HG02798 (cell line): Measurements from ENCODE around the gene MAOB.
"Not testable (repeated sequence)": the region's sequence is repeated elsewhere in the genome, so short reads cannot be mapped to it uniquely, and the experiment has no call there.

Experiments
- ATAC-seq: cut with Tn5 transposase; IDR thresholded peaks from one replicate; pipeline ENCODE4 v1.9.1; 2021; ENCODE audit warnings: mild to moderate bottlenecking; ENCODE audit not compliant: unreplicated experiment, poor library complexity

MAOB gene

DNA sequence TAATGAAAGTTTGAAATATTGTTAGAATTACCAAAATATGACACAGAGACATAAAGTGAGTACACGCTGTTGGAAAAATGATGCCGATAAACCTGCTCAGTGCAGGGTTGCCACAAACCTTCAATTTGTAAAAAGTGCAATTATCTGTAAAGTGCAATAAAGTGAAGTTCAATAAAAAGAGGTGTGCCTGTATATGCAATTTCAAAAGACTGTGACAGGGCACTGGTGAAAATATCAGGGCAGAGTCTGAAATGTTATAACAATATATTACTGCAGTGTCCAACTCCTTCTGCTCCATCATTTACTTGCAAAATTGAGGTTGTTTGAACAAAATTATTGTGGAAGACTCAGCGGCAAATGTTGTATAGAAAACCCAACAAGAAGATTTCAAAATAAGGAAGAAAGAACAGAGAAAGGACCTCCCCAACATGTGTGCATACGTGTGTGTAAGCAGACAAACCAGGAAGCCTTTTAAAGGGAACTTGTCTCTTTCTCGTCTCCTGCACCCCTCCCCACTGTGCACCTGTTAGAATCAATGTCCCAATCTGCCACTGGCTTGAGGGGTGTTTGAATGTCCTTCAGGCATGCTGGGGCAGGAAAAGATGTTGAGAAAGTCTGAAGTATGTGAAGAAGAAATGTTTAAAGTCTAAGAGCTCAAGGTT, 96.2 kb downstream of the MAOB start:
- no peak for ATAC-seq

DNA sequence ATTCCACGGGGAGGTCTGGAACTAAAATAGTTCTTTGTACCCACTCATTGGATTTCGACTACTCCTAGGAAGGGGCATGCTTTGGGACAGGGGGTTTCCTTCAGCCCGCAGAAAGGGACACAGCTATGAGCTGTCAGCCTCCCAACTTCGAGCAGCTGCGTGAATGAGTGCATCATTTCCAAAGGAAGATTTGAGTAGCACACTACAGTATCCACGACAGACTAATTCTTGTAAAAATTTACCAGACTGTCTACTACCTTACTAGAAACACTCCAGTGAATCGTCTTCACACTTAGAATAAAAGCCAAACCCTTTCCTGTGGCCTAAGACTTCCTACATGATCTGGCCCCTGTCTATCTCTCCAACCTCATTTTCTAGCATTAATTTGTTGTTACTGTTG, 124.2 kb downstream of the MAOB start:
- no peak for ATAC-seq

DNA sequence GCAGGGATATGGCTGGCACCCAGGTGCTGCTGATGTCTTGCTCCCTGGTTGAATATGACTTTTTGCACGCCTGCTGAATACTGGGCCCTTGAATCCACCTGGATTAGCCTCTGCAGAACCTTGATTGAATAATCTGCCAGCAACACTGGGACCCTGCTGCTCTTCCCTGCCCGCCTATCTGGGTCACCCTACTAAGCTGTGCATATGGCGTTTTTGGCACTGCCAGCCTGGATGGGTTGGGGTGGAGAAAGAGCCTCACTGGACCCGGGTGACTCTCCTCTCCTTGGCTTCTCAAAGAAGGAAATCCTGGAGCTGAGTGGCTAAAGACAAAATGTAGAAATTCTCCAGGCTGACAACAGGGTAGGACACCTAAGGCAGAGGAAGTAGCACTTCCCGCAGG, 126.2 kb downstream of the MAOB start:
- ATAC-seq, result no peak

DNA sequence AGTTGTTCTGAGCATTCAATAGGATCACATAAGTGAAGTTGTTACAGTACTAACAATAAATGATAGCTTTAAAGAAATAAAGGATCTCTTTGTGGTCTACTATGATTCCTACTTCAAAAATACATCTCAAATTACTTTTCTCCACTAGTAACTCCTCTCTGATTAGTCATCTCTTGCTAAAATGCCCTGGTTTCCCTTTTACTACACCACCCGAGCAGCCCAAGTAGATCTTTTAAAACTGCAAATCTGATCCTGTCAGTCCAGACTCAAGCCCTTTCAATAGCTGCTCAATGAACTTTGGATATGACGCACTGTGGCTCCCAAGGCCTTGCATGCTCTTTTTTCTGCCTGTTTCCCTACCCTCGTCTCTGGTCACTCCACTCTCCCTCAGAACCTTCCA, 128.6 kb downstream of the MAOB start:
- ATAC-seq, result no peak

DNA sequence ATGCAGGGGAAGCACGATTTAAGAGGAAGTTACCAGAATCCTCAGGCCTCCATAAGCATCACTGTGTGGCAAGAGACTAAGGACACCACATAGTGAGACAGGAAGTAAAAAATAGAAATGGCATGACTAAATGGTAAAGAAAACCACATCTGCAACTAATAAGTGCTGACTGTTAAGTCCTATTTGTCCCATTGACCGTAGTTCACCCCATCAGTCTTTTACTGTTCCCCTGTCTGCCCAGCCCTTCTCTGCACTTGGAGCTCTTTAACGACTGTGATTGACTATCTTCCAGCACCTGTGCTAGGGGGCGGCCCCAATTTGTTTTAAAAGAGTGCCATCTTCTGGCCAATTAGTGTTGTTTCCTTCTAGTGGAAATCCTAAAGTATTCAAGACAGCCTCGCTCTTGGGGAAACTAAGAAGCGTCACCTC, 132.0 kb downstream of the MAOB start:
- peak; percentile 57 for ATAC-seq

DNA sequence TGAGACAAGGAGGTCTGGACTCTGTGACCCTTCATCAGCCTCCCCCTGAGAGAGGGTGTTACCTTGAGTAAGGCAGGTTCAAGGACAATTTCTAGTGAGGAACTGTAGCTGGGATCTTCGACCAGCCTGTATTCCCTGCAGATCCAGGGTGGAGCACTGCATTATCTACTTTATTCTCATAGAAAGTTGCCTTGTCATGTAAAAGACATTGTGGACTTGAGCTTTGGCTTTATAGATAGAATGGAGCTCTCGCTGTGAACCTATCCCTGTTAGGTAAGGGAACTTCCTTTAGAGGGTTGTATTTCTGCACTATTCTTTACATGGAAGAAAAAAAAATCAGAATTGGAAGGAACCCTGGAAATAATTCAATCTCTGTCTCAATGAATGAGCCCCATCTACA, 134.8 kb downstream of the MAOB start:
- ATAC-seq, result no peak

DNA sequence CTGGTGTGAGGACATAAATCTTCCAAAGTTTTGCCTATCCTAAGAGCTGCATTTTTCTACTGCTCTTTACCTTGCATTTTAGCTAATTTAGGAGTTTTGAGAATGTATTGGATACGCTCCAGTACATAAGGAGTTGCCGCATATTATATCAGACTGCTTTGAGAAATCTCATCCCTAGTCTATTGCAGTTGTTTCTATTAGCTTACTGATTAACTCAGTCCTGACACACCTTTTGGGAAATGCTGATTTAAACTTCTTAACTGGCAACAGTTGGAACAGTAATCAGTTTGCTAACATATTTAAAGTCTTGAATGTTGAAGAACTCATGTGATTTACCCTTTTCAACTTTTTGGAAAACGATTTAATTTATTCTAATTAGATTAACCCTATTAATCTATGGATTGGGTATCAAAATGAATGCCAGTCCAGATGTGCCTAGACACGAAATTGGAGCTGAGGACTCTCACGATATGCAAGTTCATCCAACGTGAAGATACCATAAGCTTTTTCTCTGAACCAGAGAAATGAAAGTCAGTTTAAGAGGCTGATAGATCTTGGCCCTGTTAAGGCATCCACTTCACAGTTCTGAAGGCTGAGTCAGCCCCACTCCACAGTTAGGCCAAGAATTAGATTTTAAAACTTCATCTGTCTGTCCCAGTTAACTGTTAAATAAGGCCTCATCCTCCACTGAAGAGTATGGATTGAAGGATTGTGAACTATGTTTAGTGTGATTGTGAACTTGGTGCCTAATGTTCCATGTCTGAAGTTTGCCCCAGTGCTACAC, 136.1 kb downstream of the MAOB start:
- ATAC-seq, result no peak

DNA sequence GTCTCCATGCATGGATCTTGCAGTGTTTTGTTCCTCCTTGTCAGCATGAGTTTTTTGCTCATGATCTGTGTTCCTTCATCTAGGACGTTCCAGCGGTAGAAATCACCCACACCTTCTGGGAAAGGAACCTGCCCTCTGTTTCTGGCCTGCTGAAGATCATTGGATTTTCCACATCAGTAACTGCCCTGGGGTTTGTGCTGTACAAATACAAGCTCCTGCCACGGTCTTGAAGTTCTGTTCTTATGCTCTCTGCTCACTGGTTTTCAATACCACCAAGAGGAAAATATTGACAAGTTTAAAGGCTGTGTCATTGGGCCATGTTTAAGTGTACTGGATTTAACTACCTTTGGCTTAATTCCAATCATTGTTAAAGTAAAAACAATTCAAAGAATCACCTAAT, 138.0 kb downstream of the MAOB start:
- no peak for ATAC-seq

DNA sequence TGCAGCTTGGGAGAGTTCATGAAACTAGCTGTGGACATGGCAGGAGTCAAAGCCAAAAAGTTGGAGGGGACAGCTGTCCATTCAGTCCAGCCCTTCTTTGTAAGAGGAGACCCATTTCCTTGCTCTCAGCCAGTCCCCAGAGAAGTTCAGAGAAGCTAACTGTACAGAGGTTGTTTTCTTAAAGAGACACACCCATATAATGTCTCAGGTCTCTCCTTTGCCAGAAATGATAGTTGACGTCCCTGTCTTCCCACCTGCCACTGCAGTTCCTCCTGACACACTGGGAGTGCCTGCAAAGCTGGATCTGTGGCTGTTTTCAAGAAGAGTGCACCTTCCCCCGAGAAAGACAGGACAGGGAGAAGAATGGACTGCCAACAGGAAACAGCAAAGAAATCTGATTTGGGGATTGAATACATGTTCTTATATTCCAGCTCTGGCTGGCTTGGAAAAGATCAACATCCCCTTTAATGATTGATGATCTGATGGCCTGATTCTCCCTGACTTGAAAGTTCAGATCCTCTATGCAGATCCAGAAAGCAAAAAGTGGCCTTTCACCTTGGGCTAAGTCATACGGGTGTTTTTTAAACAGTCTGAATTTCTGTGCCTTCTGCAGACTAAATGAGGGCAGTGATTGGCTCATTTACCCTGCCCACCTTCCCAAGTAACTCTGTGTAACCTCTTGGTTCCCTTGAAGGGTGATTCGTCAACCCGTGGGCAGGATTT, 139.0 kb downstream of the MAOB start:
- ATAC-seq, result no peak

DNA sequence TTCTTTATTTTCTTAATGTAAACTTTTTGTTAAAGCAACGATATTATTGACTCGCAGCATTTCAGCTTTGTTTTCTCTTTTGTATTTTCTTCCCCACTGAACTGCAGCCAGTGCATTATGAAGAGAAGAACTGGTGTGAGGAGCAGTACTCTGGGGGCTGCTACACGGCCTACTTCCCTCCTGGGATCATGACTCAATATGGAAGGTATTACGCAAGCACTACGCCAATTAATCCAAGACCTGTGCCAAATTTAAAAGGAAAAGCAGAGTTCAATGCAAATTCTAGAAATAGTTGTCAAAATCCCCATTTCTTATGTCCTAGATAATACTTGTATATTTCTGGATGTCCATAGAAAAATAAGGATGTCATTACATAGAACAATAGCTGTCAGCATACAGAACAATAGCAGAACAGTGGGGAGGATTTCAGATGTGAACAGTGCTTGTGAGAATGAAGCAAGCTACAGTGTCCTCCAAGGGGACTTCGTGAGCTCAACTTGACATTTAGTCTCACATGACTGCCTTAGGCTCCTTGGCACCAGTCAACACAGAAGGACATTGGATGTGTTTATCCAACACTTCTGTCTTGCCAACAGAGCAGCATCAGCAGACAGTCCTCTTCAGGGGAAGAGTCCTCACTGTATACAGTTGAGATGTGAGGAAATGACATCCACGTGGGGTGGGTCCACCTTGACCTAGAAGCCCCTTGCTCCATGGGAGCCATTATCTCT, 140.2 kb downstream of the MAOB start:
- no peak for ATAC-seq

DNA sequence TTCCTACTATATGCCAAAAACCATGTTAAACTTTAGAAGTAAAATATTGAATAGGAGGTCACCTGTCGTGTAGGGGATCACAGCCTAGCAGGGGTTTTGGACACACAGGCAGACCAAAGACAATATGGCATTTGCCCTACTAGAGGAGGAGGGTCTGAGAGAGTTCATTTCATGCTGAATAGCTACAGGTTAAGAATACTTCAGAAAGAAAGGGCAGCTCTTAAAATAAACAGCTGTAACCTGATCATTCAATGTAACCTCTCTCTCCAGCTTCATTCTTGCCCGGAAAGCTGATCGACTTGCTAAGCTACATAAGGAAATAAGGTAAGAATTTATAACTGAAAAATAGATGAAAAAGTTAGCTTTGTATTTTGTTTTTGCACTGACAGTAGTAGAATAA, 146.3 kb downstream of the MAOB start:
- ATAC-seq, result no peak

DNA sequence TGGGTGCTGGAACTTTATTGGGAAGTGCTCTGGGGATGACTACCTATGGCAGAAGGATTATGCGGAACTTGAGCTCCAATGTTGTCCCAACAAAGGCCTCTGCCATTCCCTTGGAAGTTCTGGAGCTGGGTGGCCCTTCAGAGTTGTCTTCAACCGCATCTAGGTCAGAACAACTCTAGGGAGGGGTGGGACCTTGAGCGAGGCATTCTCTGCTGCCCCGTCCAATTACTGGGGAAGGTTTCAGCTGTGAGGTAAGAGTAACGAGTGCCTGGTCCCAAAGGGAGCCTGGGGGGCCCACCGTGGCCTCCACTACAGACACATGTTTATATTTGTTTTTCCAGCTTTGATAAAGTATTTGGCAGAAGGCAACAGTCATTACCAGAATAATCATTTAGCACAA, 146.7 kb downstream of the MAOB start:
- no peak for ATAC-seq

DNA sequence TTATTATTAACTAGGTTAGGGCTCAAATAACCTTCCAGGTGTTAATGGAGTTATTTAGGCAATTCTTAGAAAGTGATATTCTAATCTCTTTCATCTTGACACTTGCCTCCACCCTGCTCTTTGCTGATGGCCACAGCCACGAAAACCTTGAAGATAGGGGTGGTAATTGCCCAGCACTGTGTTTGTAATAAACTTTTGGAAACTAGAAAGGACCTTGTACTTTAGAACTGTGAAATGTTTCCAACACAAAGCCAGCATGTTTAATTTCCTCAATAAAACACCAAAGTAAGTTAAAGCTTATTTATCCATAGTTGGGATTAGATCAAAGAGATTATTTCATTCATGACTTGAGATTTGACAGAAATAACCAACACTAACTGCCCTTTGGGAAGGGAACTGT, 147.8 kb downstream of the MAOB start:
- no peak for ATAC-seq

DNA sequence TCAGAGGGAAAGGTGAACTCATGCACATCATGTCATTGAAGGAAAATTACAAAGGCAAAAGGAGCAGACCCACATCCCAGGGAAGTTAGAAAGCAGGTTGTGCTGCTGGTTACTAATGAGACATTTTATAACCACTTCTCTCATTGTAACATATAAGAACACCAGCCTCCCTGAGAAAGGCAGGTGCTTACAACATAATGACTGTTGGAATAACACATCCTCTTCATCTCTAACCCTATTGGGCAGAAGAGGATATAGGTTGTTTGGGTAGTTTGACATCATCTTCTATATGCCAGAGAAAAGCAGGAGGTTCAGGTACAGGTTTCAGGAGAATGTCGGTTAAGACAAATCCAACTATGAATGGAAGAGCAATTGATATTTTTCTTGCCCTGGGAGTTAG, 148.6 kb downstream of the MAOB start:
- no peak for ATAC-seq

DNA sequence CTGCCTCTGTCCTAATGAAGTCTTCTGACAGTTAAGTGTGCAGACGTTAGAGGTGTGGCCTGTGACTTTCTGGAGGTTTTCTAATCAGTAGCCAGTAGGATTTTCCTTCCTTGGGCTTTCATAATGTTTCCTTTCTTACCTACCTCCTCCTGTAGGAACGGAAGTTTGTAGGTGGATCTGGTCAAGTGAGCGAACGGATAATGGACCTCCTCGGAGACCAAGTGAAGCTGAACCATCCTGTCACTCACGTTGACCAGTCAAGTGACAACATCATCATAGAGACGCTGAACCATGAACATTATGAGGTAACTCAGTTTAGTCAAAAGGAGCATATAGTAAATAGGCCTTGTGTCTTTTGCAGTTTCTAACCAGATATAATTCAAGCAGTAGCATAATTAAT, 151.2 kb downstream of the MAOB start:
- no peak for ATAC-seq

DNA sequence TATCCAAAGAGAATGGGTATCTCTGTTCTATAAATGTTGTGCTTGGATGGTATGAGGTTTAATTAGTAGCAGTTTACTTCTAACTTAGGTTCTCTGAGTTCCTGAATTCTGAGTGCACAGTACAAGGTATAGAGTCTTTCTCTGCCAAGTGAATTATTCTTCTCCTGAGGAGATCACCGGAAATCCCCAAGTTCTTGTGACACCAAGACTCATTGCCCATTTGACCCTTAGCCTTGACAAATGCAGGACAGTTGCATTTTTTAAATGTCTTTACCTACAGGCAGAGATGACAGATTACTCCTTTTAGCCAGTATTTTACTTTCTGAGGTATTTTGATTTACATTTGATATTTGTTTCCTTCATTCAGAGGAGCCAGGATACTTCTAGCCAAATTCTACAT, 153.3 kb downstream of the MAOB start:
- no peak for ATAC-seq

DNA sequence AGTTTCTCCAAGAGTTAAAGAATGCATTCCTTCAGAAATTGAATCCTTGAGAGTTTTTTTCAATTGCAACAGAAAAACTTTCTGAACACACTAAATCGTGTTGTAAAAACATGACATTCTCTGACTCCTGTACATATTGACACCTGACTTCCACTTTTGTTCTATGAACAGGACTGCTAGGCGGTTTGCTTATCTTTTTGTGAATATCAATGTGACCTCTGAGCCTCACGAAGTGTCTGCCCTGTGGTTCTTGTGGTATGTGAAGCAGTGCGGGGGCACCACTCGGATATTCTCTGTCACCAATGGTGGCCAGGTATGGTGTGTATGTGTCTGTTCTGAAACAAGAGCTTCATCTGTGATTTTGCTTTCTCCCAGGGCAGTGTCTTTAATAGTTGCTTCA, 154.2 kb downstream of the MAOB start:
- no peak for ATAC-seq

DNA sequence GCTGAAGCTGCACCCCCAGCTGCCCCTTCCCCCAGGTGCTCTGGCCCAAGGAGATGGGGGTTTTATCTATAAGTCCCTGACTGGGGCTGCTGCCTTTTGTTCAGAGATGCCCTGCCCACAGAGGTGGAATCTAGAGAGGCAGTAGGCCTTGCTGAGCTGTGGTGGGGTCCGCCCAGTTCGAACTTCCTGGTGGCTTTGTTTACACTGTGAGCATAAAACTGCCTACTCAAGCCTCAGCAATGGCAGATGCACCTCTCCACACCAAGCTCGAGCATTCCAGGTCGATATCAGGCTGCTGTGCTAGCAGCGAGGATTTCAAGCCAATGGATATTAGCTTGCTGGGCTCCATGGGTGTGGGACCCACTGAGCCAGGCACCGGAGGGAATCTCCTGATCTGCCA, 155.0 kb downstream of the MAOB start:
- not testable (repeated sequence) for ATAC-seq

DNA sequence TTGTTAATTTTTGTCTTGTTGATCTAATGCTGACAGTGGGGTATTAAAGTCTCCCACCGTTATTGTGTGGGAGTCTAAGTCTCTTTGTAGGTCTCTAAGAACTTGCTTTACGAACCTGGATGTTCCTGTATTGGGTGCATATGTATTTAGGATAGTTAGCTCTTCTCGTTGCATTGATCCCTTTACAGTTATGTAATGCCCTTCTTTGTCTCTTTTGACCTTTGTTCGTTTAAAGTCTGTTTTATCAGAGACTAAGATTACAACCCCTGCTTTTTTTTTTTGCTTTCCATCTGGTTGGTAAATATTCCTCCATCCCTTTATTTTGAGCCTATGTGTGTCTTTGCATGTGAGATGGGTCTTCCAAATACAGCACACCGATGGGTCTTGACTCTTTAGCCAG, 157.0 kb downstream of the MAOB start:
- ATAC-seq, result not testable (repeated sequence)

DNA sequence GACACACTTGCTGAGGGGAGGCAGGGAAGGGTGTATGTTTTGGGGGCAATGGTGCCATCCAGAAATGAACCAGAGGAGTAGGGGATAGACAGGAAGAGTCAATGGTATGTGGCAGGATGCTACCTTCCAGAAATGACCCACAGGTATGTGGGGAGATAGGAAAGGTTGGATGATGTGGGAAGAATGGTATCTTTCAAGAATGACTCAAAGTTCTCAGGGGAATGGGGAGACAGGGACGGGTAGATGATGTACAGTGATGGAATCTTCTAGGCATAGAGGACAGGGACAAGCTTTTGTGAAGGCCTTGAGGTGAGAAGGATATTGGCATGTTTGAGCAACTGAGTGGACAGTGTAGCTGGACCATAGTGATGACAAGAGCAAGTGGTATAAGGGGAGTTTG, 161.3 kb downstream of the MAOB start:
- ATAC-seq, result no peak

DNA sequence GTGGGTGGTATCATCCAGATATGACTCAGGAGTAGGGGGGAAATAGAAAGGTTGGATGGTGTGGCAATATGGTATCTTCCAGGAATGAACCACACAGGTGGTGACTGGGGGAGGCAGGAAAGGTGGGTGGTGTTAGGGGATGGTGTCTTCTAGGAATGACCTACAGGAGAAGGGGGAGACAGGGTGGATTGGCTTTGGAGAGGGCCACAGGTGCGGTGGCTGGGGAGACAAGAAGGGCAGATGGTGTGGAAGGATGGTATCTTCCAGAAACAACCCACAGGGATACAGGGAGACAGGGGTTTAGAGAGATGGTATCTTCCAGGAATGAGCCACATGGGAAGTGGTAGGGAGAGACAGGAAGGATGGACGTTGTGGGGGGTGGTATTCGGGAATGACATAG, 162.2 kb downstream of the MAOB start:
- ATAC-seq, result no peak
